ENCODE data around the gene DNAL4.

The DNAL4 gene

GRCh38 chr22:38740116-38740723 lies 53.7 kb downstream of the DNAL4 start:
- no peak for DNase-seq (ENCODE audit: low read depth in 3 of 3)

DNA sequence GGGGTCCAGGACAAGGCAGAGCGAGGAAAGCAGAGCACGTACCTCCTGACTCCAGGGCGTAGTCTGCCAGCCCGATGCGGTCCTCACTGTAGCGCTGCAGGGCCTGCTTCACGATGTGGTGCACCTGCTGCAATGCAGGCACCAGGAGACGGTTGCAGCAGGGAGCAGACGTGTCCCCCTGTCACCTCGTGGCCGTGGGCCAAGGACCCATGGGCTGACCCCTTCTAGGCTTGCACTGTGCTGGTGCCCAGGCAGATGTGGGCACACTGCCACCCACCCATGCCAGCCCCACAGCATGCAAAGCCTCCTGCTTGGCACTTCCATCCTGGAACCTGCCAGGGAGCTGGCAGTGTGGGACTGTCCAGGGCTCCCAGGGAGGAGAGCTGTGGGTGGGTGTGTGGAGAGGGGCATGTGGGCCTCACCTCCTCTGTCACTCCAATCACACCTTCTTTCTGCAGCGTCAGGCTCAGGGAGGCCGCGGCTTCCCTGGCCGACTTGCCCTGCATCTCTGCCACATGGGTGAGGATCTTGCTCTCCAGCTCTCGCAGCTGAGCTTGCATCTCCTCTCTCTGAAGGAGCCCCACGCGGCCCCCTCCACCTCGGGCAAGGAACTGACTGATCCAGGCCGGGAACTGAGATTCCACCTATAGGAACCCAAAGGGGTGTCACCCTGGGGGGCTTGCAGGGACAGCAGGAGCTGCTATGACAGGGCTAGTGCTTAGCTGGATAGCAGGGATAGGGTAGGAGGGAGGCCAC lies 54.5 kb downstream of the DNAL4 start:
- DNase-seq (ENCODE audit: low read depth in 3 of 3), result no peak

- DNase-seq (ENCODE audit: low read depth in 3 of 3), result no peak
These were observed 55.4 kb downstream of the DNAL4 start for GRCh38 chr22:38738475-38739070.

- no peak for DNase-seq (ENCODE audit: low read depth in 3 of 3)
These were observed 56.5 kb downstream of the DNAL4 start for GRCh38 chr22:38737302-38738060.

DNA sequence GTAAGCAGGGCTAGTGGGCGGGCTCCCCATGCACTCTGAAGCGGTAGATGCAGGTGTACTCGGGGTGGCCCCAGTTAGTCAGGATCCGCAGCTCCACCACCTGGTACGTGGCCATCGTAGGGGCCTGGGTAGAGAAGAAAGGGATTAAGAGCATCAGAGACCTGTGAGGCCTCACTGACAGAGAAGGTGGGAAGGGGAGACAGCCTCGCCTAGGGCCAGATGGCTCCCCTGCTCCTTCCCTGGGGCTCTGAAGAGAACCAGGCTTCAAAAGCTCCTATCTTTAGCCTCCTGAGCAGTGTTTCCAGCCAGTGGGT lies 57.7 kb downstream of the DNAL4 start:
- DNase-seq (ENCODE audit: low read depth in 3 of 3), result no peak

GRCh38 chr22:38735465-38736256 lies 58.3 kb downstream of the DNAL4 start:
- no peak for DNase-seq (ENCODE audit: low read depth in 3 of 3)

GRCh38 chr22:38735126-38735464 lies 58.8 kb downstream of the DNAL4 start:
- DNase-seq (ENCODE audit: low read depth in 3 of 3), result no peak

DNA sequence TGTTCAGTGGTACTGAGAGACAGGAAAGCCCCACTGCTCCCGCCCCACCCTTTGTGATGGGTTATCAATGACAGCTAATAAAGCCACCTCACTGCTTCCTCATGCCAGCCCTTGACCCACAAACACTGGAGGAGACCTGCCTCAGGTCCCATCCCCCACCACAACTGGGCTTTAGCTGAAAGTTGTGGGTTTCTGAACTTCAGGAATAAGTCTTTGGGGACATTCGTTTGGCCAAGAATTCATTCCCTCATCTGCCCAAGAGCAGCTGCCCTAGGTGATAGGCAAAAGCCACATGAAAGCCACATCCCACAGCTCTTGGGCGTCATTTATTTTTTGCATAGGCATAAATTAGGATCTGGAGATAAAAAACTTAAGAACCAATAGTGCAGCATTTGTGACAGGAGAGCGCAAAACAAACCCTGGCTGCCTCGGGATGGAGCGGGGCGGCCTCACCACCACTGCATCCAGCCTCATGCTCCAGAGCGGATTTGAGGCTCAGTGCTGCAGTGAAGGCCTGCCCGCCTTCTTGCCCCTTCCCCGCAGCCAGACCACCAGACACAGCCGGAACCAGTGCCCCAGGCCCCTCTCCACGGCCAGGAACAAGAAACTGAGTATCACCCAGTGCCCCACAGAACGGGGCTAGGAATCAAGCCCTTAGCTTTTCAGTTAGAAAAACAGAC lies 59.4 kb downstream of the DNAL4 start:
- DNase-seq (ENCODE audit: low read depth in 3 of 3), result no peak

GRCh38 chr22:38733724-38734381 lies 60.1 kb downstream of the DNAL4 start:
- DNase-seq (ENCODE audit: low read depth in 3 of 3), result no peak

DNA sequence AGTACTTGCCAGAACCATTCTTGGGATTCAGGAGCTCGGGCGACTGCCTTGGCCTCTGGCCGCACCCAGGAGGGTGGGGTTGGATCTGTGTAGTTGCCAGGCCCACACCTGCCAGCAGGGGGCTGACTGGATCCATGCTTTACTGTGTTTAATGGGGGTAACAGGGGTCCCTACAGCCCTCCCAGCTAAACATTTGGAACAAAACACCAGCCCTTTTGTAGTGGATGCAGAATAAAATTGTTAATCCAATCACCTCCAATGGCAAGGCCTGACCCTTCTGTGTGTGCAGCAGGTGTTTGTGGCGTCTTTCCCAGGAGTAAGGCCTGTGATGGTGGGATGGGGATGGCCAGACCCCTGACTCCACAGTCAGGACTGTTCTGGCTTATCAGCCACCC lies 60.6 kb downstream of the DNAL4 start:
- peak in 1 of 3 experiments; percentile 42 for DNase-seq (ENCODE audit: low read depth in 3 of 3)

DNA sequence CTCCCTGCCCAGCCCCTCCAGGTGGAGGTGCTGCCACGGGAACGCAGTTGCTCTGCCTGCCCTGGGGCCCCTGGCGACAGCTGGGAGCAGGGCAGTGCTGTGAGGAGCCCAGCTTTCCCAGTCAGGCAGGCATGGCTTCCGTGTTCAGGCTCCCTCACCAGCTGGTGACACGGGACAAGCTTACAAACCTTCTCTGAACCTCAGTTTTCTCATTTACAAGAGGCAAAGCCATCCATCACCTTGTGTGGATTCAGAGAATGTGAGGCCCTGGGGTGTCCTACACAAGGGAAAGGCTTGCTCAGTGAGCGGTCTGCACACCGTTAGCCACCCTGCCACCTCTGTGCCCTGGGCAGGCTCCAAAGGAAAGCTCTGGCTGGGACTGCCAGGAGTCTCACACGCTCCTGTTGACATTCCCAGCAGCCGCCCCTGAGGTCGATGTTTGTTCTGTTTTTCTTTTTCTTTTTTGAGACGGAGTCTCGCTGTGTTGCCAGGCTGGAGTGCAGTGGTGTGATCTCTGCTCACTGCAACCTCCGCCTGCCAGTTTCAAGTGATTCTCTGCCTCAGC lies 61.6 kb downstream of the DNAL4 start:
- no peak for DNase-seq (ENCODE audit: low read depth in 3 of 3)

GRCh38 chr22:38731703-38732161 lies 62.2 kb downstream of the DNAL4 start:
- no peak for DNase-seq (ENCODE audit: low read depth in 3 of 3)

GRCh38 chr22:38730411-38730871 lies 63.5 kb downstream of the DNAL4 start:
- DNase-seq (ENCODE audit: low read depth in 3 of 3), result no peak

- no peak for DNase-seq (ENCODE audit: low read depth in 3 of 3)
These were observed 64.0 kb downstream of the DNAL4 start for GRCh38 chr22:38729946-38730345.

- no peak for DNase-seq (ENCODE audit: low read depth in 3 of 3)
These were observed 64.8 kb downstream of the DNAL4 start for GRCh38 chr22:38728871-38729796.

All from stimulated activated CD4-positive, alpha-beta T cell treated with anti-CD3 and anti-CD28 coated beads, TNF-alpha, amount 100 ng/mL, for 24 hours (primary cell).